Urothelium cell line (cell line): Measurements from ENCODE around the gene PACSIN1.

ENCODE experiments used
- DNase-seq: peaks from one replicate; pipeline ENCODE4 v3.0.0; 2011; ENCODE audit warnings: low spot score, mixed read lengths
- FAIRE-seq: peaks from 2 replicates; lab custom pipeline; 2011; peaks lifted over from hg19 to GRCh38; lab: Jason Lieb, UNC

The PACSIN1 gene

DNA sequence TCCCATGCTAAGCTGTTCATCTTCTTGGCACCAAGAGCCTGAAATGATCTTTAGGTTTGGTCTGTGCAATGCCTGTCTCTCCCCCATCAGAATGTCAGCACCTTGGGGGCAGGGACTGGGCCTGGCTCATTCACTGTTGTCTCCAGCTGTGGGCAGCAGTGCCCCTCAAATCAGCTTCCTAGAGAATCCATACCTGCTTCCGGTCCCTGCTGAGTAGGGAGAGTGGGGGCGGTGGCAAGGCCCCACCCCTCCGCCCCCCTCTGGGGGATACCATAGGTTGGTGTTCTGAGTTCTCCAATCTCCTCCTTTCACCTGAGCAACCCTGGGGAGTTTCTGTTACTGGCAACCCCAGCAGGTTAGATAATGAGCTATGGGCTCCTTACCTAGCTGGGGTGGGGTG lies 109.5 kb downstream of the PACSIN1 start:
- FAIRE-seq (no peak), DNase-seq (no peak)

DNA sequence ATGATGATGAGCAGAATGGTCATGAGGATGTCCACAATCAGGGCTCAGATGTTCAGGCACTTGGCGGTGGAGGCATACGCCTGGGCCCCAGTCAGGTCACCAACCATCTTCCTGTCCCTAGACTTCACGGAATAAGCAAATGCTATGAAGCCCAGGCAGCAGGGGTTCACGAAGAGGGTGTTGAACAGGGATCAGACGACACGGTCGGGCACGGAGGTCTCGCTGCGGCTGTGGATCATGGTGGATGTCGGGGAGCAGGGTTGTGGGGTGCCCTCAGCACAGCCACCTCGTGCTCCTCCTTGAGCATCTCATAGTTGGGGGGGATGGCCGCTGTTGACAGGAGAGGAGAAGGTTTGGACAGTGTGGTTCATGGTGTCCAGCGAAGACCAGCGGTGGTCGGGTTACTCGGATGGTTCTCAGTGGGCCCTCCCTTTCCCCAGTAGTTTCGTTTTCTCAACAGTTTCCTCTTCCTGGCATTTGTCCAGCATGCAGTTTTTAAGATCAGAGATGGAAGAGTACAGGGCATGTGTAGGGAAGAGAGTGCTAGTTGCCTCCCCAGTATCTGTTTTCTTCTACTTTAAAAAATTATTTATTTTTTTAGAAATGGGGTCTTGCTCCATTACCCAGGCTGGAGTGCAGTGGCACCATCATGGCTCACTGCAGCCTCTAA lies 110.5 kb downstream of the PACSIN1 start:
- FAIRE-seq (no peak), DNase-seq (no peak)

DNA sequence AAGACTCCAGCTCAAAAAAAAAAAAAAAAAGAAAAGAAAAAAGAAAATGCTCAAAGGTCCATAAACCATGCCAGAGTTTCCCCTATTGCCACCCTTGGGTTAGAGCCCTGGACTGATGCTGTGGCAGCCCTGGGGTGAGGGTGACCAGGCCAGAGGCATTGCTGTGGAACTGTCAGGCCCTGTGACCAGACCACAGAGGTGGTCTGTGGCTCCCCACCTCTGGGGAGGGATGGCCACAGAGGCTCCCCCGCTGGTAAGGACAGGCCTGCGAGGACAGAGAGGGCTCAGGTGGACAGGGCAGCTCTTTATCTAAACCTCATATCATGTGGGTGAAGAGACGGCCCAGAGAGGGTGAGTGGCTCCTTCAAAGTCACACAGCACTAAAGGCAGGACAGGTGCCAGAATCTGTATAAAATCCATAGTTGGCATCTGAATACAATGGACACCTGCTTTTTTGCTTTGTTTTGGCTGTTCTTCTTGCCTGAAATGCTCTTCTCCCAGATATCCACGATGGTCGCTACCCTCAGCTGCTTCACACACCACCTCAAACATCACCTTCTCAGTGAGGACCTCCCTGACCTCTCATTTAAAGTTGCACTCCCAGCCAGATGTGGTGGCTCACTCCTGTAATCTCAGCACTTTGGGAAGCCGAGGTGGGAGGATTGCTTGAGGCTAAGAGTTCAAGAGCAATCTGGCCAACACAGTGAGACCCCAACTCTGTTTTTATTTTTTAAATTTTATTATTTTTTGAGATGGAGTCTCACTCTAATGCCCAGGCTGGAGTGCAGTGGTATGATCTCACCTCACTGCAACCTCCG lies 112.8 kb downstream of the PACSIN1 start:
- FAIRE-seq (no peak), DNase-seq (no peak)

DNA sequence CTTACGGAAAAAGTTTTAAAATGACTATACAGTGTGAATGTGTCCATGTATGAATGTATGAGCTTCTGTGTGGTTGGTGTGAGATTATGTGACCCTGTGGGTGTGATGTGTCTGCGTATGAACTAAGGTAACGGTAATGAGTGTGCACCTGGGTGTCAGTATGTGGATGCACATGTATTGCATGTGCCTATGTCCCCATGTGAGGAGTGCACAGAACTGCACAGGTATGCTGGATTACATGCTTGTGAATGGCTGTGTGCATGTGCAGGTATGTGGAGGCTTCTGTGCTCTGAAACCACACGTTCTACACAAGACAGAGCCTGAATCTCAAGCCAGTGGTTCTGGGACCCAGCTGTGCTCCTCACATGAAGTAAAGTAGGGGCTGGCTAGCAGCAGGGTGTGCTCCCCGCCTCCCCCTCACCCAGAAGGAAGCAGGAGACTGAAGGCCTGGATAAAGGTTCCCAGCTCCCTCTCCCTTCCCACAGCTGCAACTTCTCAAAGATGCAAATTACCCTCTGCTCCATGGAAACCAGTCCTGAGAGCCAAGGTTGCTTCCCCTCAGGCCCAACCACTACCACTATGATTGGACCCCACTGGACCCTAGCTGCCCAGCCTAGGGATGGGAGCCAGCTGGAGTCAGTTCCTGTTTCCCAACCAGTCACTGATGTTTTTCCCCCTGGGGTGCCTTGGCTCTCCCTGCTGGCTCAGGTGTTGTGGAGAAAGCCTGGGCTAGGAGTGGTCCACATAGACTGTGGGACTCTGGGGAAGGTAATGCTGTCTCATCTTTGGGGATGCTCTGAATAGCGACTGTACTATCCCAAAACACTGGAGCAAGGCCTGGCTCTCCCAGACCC lies 115.1 kb downstream of the PACSIN1 start:
- DNase-seq (no peak), FAIRE-seq (no peak)

DNA sequence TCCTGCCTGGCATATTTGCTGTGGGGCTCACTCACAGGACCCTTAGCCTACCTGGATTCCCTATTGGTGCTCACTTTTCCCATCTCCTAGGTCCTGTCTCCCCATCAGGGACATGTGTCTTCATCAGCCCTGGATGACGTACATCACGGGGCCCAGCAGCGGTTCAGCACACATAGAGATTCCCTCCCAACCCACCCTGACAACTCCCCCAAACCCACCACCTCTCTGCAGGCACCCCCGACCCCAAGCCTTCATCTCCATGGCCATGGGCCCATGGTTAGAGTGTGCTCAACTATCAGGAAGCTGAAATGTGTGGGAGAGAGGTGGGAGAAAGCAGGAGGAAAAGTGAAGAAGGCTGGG lies 115.7 kb downstream of the PACSIN1 start:
- no peak for FAIRE-seq
- no peak for DNase-seq

DNA sequence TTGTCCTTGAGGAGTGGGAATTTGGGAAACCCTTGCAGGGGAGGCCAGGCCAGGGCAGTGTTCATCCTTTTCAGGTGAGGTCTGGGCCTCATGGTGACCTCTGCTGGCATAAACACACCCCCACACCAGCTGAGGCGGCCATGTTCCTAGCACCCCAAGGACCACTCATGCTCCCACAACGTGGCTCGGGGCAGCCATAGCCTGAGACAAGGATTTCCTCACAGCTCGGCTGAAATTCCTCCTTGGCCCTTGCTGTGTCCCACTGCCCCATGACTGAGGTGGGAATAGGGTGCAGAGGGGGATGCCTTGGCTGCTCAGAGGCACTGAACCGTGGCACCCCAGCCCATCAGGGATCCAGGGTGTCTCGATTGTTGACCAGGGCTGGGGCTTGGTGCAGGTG lies 117.6 kb downstream of the PACSIN1 start:
- DNase-seq, result no peak
- no peak for FAIRE-seq

DNA sequence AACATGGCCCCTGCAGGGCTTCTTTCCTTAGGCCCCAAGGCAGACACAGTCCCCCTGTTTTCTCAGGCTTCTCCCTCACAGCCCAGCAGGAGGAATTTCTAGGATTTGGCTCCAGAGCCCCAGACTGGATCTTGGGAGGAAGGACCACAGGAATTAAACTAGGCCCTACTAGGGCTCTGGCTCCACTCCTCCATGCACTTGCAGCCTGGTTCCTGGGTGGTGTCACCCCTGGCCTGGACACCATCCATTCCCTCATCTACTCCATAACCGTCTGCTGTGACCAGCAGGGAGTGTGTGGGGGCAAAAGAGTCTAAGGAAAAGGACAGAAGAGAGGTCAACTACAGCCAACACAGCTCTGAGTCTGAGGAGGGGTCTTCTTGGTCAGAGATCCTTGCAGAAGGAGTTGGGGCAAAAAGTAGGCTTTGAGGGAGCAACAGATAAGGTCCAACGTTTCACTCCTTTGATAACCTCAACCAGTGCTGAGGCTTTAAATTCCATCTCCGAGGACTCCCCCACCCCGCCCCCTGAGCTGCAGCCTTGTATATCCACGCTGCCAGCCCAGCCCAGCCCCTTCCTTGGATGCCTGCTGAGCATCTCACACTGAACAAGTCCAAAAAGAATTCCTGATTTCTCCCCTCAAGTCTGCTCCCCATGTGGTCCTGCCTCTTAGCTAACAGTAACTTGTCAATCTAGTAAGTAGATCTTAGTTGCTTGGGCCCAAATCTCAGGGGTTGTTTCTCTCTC lies 118.2 kb downstream of the PACSIN1 start:
- FAIRE-seq (no peak), DNase-seq (no peak)

DNA sequence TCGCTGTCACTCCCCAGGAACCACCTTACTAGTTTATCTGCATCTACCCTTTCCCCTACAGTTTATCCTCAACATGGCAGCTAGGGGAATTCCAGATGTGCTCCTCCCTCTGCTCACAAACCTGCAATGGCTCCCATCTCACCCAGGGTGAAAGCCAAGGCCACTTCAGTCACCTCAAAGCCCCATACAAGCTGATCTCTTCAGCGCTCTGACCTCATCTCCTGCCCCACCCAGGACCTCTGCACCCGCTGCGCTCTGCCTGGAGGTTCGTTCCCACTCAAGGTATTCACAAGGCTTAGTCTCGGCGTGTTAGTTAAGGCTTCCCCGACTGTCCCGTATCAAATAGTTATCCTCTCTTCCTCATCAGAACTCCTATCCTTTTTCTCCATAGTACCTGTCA lies 118.8 kb downstream of the PACSIN1 start:
- no peak for FAIRE-seq

More for the DNA sequence above, 118.8 kb downstream of the PACSIN1 start:
- DNase-seq, result no peak
